SH-SY5Y (cell line): ENCODE results near the gene PAH.

Experiments
- GATA2 ChIP-seq: IDR thresholded peaks from 2 replicates; pipeline ENCODE4 v1.6.1; 2011; ENCODE audit warnings: mild to moderate bottlenecking, low read depth, low read length
- GATA3 ChIP-seq: IDR thresholded peaks from 2 replicates; pipeline ENCODE4 v1.6.1; 2011; ENCODE audit warnings: low read depth, mild to moderate bottlenecking, low read length, moderate library complexity

DNA sequence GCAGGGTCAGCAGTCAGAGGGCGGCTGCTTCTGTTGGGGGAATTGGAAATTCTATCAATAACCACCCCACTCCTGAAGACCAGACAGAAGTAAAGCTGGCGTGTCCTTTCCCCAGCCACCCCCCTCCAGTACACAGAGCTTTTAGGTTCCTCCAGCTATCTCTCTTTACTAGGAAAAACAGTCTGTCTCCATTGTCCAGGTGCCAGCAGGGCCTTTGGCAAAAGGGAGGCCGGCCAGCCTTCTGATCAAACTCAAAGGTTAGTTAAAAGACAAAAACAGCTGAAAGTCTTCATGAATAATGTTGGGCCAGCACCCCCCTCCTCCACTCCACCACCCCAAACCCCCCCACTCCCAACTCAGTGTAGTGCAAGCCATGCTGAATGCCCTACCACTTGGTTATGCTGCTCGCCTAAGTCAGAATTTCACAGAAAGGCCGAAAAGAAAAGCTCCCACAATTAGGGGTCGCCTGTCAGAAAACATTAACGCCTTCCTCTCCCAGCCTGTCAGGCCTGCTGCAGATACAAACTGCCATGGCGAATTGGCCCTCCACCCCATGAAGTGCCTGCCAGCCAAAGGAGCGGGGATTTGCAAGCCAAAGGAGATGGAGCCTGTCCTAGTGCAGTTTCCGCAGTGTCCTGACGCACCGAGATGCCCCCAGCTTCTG lies 49.3 kb upstream of the PAH start:
- TF ChIP-seq GATA2, result no peak
- no peak for TF ChIP-seq GATA3
